ENCODE data around the gene UBL3.
A peak's percentile ranks its signal among the peaks of the same experiment; 100 is the strongest.

The UBL3 gene

DNA sequence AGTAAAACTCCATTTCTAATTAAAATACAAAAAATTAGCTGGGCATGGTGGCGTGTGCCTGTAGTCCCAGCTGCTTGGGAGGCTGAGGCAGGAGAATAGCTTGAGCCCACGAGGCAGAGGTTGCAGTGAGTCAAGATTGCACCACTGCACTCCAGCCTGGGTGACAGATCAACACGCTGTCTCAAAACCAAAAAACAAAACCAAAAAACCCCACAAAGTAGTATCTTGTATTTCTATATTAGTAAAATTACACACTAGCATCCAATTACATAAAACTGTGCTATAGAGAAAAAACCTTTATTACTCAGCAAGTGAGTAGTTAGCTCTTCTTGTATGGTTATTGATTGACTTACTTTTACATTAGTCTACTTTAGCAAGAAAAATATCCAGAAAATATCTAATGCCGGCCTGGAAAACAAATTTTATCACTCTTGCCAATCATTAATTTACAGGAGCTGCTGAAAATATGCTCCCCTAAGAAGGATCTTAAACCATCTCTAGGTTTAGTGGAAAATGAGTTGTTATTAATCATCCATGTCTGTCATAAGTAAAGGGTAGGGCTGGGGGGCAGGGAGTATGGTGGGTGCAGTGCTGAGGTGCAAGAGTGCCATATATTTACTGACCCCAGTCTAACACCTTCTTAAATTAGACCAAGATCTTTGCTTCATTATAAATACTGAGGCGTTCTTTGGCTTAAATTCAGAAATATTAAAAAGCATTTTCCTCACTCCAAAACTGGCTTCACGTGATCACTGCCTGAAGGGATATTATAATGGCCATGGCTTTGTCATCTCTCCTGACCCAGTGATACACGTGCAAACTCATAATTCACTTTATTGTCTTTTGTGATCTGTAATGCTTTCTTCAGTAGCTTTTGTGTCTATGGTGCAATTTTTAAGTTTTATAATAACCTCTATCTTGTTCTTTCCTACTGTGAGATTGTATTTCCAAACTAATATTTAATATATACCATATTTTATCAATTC, 44.1 kb downstream of the UBL3 start:
- DNase-seq = no peak

DNA sequence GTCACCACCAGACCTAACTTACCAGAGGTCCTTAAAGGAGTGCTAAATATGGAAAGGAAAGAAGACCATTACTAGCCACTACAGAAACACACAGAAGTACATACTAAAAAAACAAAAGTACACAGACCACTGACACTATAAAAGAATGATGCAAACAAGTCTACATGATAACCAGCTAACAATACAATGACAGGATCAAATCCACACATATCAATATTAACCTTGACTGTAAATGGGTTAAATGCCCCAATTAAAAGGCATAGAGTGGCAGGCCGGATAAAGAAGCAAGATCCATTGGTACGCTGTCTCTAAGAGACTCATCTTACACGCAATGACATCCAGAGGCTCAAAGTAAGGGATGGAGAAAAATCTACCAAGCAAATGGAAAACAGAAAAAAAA, 47.2 kb downstream of the UBL3 start:
- DNase-seq = no peak

DNA sequence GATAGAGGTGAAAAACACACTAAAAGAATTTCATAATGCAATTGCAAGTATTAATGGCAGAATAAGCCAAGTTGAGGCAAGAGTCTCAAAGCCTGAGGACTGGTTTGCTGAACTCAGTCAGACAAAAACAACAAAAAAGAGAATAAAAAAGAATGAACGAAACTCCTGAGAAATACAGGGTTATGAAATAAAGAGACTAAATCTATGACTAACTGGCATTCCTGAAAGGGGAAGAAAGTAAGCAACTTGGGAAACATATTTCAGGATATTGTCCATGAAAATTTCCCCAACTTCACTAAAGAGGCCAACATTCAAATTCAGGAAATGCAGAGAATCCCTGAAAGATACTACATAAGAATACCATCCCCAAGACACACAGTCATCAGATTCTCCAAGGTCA, 47.8 kb downstream of the UBL3 start:
- no peak for DNase-seq

DNA sequence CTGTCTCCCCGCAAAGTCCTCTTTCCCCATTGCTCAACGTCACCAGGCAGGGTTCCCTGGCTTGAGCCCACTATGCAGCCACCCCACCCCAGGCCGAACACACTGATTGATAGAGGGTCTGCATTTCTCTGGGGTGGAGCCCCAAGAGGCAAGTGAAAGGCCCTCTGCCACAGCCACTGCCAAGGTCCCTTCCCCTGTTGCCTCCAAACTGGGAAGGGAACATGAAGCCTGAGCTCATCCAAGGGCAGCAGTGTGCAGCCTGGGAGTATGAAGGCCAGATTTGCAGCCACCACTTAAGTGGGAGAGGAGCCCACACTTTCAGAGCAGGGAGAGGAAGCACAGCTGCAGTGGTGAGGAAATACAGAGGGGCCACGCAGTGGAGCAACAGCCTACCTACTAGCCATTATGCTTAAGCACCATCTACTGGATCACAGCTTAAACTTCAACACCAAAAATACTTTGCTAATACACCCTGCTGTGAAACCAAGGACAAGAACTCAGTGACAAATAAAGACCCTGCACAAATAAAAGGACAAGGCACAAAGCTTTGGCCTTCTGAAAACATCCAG, 48.6 kb downstream of the UBL3 start:
- no peak for DNase-seq

DNA sequence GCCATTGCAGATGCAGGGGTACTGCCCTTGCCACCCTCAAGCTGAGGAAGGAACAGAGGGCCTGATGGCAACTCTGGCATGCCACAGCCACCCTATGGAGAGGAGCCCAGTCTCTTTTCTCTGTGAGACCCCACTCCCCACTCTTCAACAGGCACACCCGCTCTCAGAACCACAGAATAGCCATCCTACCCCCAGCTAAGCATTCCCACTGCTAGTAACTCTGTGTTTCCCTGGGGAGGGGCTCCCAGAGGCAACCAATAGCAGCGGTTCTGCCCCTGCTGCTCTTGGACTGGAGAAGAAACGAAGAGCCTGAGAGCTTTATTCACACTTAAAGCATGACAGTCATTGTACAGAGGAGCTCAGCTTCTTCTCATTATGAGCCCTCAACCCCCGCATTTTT, 49.3 kb downstream of the UBL3 start:
- no peak for DNase-seq

DNA sequence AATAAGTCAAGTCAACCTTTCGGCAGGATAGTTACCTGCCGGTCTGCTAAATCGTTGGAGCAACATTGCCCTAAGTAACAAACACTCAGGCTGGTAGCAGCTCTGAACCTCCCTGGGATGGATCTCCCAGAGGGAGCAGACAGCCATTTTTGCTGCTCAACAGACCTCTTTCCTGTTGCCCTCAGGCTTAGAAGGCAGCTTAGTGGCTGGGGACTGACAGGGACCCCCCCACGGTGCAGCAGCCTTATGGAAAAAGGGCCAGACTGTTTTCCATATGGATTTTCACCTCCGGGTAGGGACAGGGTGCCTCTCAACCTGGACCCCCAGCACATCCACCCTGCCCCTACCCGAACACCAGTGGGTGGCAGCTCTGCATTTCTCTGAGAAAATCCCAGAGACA, 49.7 kb downstream of the UBL3 start:
- DNase-seq = no peak

DNA sequence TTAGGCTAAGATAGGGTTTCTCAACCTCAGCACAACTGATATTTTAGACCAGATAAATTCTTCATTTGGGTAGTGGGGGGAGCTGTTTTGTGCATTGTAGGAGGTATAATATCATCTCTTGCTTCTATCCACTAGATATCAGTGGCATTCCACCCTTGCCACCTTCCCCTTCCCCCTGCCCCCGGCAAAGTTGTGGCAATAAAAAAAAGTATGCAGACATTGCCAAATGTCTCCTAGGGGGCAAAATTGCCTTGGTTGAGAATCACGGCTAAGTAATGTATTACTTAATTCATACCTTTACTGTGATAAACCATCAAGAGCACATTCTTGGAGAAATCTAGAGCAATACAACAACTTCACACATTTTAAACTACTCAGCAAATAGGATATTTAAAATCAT, 51.4 kb downstream of the UBL3 start:
- no peak for DNase-seq

DNA sequence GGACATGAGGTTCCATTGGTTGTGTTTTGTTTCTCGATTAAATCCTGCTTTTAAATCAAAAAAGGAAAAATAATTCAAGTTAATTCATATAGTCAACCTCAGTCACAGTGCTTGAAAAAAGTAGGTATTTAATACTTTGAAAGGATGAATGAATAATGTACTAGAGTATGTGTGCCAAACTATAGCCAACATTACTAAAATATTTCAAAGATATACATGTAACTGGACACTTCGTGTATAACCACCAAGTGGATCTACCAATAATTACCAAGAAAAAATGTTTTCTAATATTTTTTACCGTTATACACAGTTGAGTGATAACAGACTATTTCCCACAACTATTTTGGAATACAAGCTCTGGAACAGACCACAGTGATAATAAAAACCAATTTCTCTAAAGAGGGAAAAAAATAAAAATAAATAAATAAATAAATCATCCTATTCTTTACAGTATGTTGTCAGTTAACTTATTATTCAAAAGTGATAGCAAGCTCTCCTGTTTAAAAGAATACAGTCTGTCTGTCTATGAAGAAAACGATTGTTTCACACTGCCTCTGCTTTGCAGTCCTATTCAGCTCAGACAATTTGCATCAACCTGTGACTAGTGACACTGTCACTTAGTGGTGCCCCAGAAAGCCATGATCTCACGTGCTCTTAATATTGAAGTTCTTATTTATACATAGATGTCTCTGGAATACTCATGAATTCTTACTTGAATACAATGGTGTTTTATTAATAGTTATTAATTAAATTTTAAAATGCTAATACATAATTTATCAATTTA, 58.2 kb downstream of the UBL3 start:
- no peak for DNase-seq

DNA sequence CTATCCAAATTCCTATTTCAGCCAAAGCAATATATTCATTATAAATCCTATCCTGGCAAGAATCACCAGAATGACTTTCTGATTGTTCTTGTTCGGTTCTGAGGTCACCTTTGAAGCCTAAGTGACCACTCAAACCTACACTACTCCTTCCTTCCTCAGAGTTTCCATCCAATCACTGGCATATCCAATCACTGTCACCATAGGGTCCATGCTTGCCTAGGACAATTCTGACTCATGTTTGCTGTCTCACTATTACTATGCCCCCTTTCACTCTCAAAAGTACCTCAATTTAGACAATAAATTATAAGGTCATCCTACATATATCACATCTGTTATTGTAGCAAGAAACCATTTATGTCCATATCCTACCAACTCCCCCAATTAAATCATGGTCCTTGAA, 58.9 kb downstream of the UBL3 start:
- no peak for DNase-seq

DNA sequence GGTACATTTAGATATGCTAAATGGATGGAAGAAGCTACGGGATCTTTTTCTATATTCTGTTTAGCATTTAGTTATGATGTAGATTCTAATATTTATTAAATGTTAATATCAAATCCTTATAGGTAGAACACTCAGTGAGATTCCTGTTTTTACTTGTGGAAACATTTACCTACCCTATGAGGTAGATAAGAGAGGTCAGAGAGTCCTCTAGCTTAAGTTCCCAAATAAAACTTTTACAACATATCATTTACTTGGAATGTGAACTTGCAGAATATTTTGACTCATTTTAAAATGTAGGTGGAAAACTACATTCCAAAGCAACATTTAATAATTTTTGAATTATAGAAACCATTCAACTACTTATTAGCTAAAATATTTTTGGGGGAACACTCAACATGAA, 63.7 kb downstream of the UBL3 start:
- DNase-seq = no peak

DNA sequence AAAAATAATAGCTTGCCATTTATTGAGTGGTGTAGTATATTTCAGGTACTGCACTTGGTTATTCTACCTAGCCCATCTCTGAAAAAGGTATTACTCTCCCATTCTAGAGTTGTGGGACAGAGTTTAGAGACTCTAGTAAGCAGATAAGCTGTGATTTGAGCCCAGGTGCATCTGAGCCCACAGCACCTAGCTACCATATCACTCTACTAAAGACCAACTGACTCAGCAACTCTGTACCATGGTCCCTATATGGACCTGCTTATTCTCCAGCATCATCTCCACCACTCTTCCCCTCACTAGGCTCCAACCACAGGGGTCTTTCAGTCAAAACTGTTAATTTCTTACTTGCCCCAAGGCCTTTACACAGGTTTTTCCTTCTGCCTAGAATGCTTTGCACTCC, 64.4 kb downstream of the UBL3 start:
- DNase-seq = no peak

DNA sequence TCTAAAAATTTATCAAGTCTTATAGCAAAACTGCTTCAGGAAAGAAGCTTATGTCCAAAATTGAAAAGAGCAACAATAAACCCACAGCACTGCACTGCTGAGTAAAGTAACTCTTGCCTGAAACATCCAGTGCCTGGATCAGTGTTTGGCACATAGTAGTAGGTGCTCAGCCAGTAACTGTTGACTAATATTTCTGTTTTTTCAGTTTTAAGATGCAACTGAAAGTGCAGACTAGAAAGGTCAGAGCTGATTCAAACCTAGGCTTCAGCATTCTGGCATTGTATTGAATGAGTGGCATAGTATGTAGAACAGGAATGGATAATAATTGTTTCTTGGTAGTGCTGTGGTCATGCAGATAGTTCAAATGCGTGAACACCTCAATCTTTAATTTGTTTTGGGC, 67.6 kb downstream of the UBL3 start:
- no peak for DNase-seq

DNA sequence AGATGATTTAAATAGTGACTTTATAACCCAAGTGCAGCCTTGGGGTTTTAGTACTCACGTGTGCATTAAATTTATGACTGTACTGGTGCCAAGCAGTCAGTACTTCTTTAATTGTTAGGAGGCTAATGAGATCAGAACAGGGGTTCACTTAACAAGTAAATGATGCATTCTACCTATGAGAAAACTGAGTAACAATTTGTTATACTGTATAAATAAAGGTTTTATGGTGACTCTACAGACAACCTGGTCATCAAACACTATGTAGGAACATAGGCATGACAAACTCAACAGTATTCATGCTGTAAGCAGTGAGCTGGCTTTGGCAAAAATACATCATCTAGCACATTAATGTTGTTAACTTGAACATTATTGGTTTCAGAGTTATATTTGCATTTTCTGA, 75.6 kb downstream of the UBL3 start:
- no peak for DNase-seq

DNA sequence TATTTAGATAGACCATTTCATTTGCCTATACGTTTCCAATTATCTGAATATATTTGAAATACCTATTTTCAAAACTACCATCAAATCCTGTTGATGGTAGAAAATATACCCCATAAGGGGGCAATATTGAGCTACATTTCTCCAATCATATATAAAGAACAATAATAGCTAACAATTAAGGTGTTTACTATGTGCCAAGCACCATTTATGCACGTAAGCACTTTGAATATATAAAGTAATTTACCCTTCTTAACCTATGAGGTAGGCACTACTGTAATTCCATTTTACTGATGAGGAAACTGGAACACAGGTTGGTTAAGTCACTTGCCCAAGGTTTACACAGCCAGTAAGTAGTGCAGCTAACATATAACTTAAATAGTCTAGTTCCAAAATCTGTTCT, 79.2 kb downstream of the UBL3 start:
- DNase-seq = no peak

DNA sequence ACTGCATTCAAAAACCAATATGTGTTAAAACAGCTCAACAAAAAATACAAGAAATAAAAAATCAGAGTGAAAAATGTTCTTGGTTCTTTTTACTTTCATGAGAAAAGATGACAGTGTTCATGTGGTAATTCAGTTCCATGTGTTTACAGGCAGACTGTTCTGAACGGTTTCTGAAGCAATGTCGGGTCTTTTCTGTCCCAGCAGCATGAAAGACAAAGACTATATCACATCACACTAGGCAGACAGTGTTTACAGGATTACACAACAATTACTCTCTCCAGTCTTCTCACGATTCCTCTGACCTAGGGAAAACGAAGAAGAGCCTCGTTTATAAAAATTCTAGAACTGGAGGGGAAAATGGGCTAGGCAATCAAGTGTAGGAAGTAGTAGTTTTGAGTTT, 83.4 kb downstream of the UBL3 start:
- DNase-seq = no peak

DNA sequence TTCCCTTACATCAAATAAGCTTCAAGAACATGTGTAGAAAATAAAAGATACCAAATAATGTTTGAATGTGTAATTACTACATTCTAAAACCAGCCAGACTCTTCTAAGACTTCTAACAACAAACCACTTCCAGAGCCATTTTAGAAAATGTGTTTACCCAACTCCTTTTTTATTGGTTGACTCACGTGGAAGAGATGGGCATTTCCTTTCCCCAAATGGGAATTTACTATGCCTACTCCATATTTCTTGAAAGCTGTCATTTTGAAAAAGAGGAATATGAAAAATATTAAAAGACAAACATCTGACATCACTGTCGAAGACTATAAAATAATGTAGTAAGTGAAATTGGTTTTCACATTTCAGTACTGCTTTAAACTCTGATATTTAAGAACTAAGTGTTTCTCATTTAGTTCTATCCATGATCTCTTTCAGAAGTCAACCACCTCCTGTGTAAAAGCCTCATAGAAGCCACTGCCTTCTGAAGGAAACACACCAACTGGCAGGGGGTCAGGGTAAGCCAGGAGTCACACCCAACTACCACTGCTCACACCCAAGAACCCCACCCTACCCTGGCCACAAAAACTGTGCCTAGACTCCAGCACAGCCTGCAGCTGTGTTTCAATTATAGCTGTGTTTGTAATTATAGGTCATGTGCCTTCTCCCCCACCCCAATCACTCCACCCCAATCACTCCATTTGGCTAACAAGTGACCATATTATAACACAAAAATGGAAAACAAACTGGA, 86.8 kb downstream of the UBL3 start:
- no peak for DNase-seq

DNA sequence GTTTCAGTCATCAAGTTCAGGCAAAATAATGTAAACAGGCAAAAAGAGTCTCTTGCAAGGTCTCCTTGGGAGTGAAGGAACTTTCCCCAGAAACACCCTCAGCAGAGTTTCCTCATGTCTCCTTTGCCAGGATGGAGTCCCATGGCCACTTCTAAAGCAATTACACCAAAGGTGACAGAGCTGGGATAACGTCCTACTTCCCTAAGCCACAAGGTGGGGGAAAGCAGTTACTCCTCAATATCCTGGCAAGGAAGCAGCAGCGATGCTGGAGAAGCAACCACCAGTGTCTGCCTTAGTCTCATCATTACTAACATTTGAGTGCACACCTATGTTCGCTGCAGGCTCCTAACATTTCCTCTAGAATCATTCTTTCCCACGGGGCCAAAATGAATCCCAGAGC, 88.6 kb downstream of the UBL3 start:
- DNase-seq = no peak

DNA sequence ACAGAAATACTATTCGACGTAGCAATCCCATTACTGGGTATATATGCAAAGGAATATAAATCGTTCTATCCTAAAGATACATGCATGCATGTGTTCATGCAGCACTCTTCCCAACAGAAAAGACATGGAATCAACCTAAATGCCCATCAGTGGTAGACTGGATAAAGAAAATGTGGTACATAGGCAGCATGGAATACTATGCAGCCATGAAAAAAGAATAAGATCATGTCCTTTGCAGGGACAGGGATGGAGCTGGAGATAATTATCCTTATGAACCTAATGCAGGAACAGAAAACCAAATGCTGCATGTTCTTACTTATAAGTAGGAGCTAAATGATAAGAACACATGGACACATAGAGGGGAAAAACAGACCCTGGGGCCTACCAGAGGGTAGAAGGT, 89.3 kb downstream of the UBL3 start:
- no peak for DNase-seq

DNA sequence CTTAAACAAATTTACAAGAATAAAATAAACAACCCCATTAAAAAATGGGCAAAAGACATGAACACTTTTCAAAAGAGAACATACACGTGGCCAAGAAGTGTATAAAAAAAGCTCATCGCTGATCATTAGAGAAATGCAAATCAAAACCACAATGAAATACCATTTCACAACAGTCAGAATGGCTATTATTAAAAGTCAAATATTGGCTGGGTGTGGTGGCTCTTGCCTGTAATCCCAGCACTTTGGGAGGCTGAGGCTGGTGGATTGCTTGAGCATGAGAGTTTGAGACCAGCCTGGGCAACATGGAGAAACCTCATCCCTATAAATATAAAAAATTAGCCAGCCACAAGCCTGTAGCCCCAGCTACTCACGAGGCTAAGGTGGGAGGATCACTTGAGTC, 89.9 kb downstream of the UBL3 start:
- DNase-seq = no peak

DNA sequence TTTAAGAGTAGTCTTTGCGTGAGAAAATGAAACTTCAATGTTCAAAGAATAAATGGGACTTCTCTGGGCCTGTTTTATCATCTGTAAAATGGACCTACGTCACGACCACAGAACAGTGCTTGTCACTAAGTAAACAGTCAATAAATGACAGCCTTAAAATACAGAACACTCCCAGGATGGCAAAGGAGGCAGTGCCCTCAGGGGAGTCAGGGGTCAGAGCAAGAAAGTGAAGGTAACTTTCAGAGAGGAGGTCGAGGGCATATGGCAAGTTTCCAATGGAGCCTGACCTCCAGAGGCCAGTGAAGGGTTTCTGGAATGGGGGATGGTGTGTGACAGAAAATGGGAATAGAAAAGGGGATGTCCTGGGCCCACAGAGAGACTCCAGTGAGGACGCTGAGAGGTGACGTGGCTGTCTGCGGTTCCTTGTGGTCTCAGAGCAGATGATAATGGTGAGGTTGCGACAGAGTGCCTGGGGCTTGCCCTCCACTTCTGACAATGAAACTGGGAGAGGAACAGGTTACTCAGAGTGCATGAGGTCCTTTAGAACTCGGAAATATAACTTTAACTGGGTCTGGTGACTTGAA, 91.8 kb downstream of the UBL3 start:
- DNase-seq = peak; percentile 42 to 51

DNA sequence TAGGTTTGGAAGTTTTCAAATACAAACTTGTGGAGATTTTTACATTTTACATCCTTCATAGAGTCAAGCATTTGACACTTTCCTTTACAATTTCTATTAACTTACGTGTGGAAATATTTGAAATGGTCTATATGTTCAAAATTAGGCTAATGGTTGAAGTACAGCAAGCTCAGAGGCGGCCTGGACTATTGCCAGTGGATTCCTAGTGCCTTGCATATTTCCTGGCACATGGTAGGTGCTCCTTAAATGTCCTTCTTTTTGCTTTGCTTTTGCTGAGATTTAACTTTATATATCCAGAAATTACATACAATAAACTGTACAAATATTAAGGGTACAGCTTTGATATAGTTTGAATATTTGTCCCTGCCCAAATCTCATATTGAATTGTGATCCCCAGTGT, 93.9 kb downstream of the UBL3 start:
- DNase-seq = no peak

DNA sequence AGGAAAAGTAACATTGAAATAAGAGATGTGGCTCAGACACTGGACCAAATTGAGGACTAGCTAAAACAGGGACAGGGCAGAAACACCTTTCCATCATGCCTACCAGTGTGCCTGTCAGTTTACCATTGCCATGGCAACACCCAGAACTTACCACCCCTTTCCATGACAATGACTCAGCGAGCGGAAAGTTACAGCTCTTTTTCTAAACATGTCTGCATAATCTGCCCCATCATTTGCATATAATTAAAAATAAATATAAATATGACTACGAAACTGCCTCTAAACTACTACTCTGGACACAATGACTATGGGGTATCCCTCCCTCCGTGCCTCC, 96.0 kb downstream of the UBL3 start:
- DNase-seq = peak in 1 of 2 donors; percentile 5

Measured in stimulated activated CD4-positive, alpha-beta T cell treated with anti-CD3 and anti-CD28 coated beads, Interleukin-2, amount 100 ng/mL, for 48 hours (primary cell).